RWPE2 (cell line): Measurements from ENCODE around the gene OR9A2.

Experiments
- ATAC-seq: fragments of 200-7000 bp; cut with Tn5 transposase; 3 replicates; pipeline ENCODE4 v1.9.1; 2021; ENCODE audit warnings: low read depth
- DNase-seq: peaks from one replicate; pipeline ENCODE4 v3.0.0-alpha.2; 2020; ENCODE audit warnings: low spot score
- H3K27ac ChIP-seq: fragments of 450-650 bp; 2 replicates; pipeline ENCODE4 v1.5.1; 2017; ENCODE audit warnings: mild to moderate bottlenecking; ENCODE audit not compliant: poor library complexity, severe bottlenecking
- H3K27me3 ChIP-seq: fragments of 250-450 bp; sonication (Bioruptor Pico); 2 replicates; pipeline ENCODE4 v1.5.1; 2021; ENCODE audit warnings: mild to moderate bottlenecking, moderate library complexity; ENCODE audit not compliant: insufficient read depth, poor library complexity, severe bottlenecking
- H3K36me3 ChIP-seq: fragments of 250-450 bp; sonication (Bioruptor Pico); 2 replicates; pipeline ENCODE4 v1.5.1; 2020; ENCODE audit warnings: low read depth, mild to moderate bottlenecking, moderate library complexity
- H3K4me1 ChIP-seq: fragments of 250-450 bp; sonication (Bioruptor Pico); 2 replicates; pipeline ENCODE4 v1.5.1; 2021; ENCODE audit warnings: mild to moderate bottlenecking, moderate library complexity; ENCODE audit not compliant: insufficient read depth, poor library complexity, severe bottlenecking
- H3K4me3 ChIP-seq: fragments of 250-450 bp; sonication (Bioruptor Pico); 2 replicates; pipeline ENCODE4 v1.5.1; 2021; ENCODE audit warnings: mild to moderate bottlenecking, moderate library complexity; ENCODE audit not compliant: severe bottlenecking
- H3K9me3 ChIP-seq: fragments of 250-450 bp; sonication (Bioruptor Pico); 2 replicates; pipeline ENCODE4 v1.5.1; 2021; ENCODE audit warnings: mild to moderate bottlenecking, moderate library complexity; ENCODE audit not compliant: severe bottlenecking
- TF ChIP-seq, protein P1 (sequence below): fragments of 450-650 bp; IDR thresholded peaks from one replicate; pipeline ENCODE4 v1.5.1; 2017; ENCODE audit warnings: mild to moderate bottlenecking, moderate library complexity; ENCODE audit not compliant: poor library complexity, severe bottlenecking

OR9A2 gene

DNA sequence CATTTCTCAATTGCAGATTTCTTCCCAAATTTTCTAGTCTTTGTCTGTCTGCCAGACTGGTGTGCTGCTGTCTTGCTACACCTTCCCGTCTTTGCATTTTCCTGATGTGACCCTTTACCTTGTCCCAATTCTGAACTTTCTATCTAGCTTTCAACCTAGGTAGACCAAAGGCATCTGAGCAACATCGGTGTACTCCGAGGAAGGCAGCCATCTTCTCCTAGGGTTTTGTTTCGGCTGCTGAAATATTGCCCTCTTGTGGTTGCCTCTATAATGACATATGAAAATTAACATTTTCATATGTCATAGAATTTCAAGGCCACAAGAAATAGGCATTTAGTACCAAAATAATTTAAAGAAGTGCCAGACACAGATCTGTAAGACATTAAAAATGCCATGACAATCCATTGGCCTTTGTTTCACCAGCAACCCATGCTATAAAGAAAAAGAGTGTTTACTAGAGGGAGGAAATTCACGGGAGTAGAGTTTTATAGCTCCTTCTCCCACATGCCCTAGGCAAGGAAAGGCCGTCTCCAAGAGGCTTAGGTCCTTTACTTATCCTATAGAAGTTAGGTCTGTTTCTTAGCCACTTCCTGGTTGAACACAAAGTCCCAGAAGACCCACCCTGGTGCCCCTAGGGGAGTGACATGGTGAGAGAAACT lies 23.4 kb downstream of the OR9A2 start:
- Histone ChIP-seq H3K4me3 (peak overlapping the region; percentile 8), H3K9me3 (no peaks in the 10 kb centered on the region), H3K27ac (no peak overlapping the region), H3K36me3 (no peaks in the 10 kb centered on the region), H3K4me1 (no peaks in the 10 kb centered on the region), H3K27me3 (peaks cover 3% of the 10 kb centered on the region)
- TF ChIP-seq, protein P1, sequence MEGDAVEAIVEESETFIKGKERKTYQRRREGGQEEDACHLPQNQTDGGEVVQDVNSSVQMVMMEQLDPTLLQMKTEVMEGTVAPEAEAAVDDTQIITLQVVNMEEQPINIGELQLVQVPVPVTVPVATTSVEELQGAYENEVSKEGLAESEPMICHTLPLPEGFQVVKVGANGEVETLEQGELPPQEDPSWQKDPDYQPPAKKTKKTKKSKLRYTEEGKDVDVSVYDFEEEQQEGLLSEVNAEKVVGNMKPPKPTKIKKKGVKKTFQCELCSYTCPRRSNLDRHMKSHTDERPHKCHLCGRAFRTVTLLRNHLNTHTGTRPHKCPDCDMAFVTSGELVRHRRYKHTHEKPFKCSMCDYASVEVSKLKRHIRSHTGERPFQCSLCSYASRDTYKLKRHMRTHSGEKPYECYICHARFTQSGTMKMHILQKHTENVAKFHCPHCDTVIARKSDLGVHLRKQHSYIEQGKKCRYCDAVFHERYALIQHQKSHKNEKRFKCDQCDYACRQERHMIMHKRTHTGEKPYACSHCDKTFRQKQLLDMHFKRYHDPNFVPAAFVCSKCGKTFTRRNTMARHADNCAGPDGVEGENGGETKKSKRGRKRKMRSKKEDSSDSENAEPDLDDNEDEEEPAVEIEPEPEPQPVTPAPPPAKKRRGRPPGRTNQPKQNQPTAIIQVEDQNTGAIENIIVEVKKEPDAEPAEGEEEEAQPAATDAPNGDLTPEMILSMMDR = peak; percentile 85
- DNase-seq (no peak), ATAC-seq (peak; percentile 39; the same call in 2 of the 3 replicates)

- Histone ChIP-seq H3K4me3 (no peak overlapping the region), H3K36me3 (no peaks in the 10 kb centered on the region), H3K9me3 (no peaks in the 10 kb centered on the region), H3K4me1 (no peaks in the 10 kb centered on the region), H3K27me3 (peaks cover 3% of the 10 kb centered on the region), H3K27ac (no peak overlapping the region)
- TF ChIP-seq, protein P1 = no peak
- 0 out of 3 replicates have a peak, but pooled peaks have one; percentile 25 for ATAC-seq
- no peak for DNase-seq
Observed at GRCh38 chr7:143002898-143003297, 24.0 kb downstream of the OR9A2 start.

GRCh38 chr7:143002106-143002505 lies 24.8 kb downstream of the OR9A2 start:
- DNase-seq (no peak), ATAC-seq (peak; percentile 40; the same call in 2 of the 3 replicates)

DNA sequence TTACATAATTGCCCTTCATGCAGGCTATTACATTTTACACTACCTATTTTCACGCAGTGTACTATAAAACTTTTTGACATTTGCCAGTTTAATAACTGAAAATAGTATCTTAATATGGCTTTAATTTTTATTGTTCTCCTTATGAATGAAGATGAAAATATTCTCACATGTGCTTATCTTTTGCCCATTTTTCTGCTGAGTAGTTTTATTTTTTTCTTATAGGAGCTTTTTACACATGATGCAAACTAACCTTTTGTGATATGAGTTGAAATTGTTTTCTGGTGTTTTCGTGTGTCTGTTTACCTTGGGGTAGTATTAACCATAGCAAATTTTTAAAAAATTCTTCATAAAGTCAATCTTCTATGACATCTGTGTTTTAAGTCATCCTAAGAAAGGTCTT lies 26.3 kb downstream of the OR9A2 start:
- no peak overlapping the region for H3K4me3 ChIP-seq
- no peaks in the 10 kb centered on the region for H3K9me3 ChIP-seq
- ATAC-seq = no peak
- no peaks in the 10 kb centered on the region for H3K27me3 ChIP-seq
- H3K4me1 ChIP-seq = no peaks in the 10 kb centered on the region
- no peaks in the 10 kb centered on the region for H3K36me3 ChIP-seq
- TF ChIP-seq, protein P1 = no peak
- H3K27ac ChIP-seq = no peak overlapping the region
- no peak for DNase-seq

More at GRCh38 chr7:143002106-143002505, 24.8 kb downstream of the OR9A2 start:
- H3K4me1 ChIP-seq = no peaks in the 10 kb centered on the region
- TF ChIP-seq, protein P1 = peak; percentile 52
- H3K9me3 ChIP-seq = no peaks in the 10 kb centered on the region
- H3K36me3 ChIP-seq = no peaks in the 10 kb centered on the region
- H3K27me3 ChIP-seq = peaks cover 3% of the 10 kb centered on the region
- no peak overlapping the region for H3K4me3 ChIP-seq
- H3K27ac ChIP-seq = no peak overlapping the region

- DNase-seq (no peak), ATAC-seq (no peak)
- no peaks in the 10 kb centered on the region for H3K27me3 ChIP-seq
- no peaks in the 10 kb centered on the region for H3K9me3 ChIP-seq
- H3K36me3 ChIP-seq = no peaks in the 10 kb centered on the region
- TF ChIP-seq, protein P1 = no peak
- no peaks in the 10 kb centered on the region for H3K4me1 ChIP-seq
- H3K27ac ChIP-seq = no peak overlapping the region
- H3K4me3 ChIP-seq = no peak overlapping the region
Observed at GRCh38 chr7:142999793-143000192, 27.1 kb downstream of the OR9A2 start.
